Fibroblast of skin of scalp (primary cell): ENCODE data around the gene CYTH3. TPM values are rescaled to one million over a fixed set of nuclear protein-coding genes. Genes with fewer than 3 reads are reported as not detected.
"Not testable (repeated sequence)": the region's sequence is repeated elsewhere in the genome, so short reads cannot be mapped to it uniquely, and the experiment has no call there.

ENCODE experiments used
- DNase-seq: peaks from one replicate; pipeline ENCODE4 v3.0.0-alpha.2; 2013
- polyA plus RNA-seq, 2 experiments: library from polyadenylated mRNA; unstranded; fragments of 120-200 nt; gene quantifications; one replicate each; pipeline ENCODE4 v1.2.1, GENCODE V29; 2013; ENCODE audit not compliant: insufficient read length in 2 of 2

CYTH3 gene, protein sequence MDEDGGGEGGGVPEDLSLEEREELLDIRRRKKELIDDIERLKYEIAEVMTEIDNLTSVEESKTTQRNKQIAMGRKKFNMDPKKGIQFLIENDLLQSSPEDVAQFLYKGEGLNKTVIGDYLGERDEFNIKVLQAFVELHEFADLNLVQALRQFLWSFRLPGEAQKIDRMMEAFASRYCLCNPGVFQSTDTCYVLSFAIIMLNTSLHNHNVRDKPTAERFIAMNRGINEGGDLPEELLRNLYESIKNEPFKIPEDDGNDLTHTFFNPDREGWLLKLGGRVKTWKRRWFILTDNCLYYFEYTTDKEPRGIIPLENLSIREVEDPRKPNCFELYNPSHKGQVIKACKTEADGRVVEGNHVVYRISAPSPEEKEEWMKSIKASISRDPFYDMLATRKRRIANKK
- polyA plus RNA-seq (2013, experiment 1 of 2; ENCODE audit: insufficient read length), result 56.9 TPM
- 55.5 TPM for polyA plus RNA-seq (2013, experiment 2 of 2; ENCODE audit: insufficient read length)

DNA sequence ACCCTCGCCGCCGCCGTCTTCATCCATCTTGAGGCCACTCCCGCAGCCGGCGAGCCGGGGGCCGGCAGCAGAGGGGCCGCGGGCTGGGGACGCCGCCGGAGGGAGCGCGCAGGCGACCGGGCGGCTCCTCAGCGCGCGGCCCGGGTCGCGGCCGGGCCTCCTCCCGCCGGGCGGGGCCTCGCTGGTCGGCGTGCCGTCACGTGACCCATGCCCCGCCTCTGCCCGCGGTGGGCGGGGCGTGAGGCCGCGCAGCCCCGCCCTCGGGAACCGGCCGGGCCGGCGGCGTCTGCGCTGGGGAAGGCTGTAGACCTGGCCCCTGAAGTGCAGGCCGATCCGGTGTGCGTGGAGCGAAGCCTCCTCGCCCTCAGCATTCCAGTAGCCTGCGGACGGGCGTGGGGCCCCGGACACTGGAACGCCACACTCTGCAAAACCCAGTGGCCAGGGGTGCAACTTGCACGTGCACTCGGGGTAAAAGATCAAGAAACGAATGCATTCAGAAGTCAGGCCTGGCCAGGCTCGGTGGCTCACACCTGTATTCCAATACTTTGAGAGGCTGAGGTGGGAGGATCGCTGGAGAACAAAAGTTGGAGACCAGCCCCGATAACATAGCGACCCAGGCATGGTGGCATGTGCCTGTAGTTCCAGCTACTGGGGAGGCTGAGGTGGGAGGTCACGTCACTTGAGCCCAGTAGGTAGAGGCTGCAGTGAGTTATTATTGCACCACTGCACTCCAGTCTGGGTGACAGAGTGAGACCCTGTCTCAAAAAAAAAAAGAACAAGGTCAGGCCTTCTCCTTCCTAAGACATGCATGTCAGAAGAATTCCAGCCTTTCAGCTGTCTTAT, at the start of gene CYTH3:
TSS of gene CYTH3 (minus strand) at position 144 of the 843 bp plus-strand sequence. CDS start at position 27, 117 bp downstream.
- peak; percentile 86 for DNase-seq

DNA sequence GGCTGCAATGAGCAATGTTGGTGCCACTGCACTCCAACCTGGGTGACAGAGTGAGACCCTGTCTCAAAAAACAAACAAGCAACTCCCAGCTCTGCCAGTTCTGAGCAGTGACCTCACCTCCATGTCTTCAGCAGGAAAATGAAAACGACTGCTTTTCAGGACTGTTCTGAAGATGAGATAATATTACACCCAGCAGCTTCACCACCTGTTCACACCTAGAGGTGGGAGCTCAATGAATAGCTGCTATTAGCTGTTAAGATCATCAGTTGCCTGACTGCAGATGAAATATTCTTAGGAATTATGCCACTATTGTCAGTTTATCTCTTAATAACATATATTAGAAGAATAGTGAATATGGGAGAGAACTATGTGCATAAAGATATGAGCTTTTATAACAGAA, 48.4 kb upstream of the CYTH3 start:
- DNase-seq, result no peak

DNA sequence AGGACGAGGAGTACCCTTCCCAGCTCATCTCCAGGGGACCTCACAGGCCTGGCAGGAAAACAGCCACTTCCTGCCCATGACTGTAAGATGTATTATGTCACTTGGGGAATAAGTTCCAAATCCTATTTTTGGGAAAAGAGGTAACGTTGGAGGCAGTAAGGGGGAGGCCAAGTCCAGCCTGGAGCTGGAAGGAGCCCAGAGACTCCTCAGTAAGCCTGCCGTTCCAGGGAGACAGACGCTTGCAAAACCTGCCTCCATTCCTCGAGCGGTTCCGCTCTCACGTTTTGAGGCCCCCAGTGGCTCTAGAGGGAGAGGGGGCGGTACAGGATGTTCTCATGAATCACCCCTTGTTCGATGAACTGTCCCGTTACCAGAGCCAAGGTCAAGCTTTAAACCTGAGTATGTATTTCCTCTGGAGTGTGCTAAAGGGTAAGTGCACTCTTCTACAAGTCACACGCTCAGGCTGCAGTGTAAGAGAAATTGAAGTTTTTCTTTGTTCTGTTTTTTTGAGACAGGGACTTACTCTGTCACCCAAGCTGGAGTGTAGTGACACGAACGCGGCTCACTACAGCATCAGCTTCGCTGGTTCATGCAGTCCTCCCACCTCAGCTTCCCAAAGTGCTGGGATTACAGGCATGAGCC, 45.5 kb upstream of the CYTH3 start:
- DNase-seq, result peak; percentile 69

DNA sequence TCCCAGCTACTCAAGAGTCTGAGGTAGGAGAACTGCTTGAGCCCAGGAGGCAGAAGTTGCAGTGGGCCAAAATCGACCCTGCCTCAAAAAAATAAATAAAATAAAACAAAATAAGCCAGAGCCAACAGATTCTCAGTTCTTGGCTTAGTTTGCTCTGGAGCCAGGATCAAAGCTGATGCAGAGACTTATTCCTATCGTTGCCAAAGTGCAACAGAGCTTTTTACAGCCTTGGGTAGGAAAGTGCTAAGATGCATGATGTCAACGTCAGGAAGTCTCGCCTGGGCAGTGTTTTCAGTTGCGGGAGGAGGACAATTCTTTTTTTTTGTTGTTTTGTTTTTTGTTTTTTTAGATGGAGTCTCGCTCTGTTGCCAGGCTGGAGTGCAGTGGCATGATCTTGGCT, 43.8 kb upstream of the CYTH3 start:
- no peak for DNase-seq

DNA sequence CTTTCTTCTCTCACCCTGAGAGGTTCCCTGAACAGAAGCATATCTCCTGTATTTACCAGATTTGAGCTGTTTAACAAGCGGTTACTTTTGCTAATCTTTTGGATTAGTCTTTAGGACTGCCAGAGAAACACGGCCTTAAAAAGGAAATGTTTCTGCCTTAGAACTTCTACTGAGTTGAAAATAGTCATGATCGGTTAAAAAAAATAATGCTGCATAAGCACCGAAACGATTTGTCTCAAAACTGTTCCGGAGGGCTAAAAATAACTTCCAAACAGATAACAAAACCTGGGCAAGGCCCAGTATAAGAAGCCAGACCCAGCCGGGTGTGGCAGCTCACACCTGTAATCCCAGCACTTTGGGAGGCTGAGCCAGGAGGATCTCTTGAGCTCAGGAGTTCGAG, 43.3 kb upstream of the CYTH3 start:
- no peak for DNase-seq

DNA sequence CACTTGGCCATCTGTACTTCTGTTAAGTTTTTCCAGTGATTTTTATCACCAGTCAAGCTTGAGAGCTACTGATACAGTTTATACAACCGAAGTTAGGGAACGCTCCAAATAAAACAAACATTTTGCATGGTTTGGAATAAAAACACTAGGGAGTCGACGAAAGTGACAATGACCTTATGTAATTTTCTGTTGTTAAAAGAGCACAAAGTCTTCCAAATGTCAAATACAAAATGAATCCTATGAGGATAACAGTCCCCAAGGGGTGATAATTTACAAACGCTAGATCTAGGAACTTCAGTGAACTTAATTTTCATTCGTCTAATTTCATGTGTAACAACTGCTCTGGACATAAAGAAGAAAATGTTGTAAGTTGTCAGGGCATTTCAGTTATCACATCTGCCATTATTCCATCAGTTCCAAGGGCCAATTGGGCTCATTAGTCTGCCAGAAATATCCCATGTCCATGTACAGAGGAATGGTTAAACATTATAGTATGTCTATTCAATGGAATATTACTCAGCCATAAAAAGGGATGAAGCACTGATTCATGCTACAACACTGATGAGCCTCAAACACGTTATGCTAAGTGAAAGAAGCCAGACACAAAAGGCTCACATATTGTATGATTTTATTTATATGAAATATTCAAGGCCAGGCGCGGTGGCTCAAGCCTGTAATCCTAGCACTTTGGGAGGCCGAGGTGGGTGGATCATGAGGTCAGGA, 38.0 kb upstream of the CYTH3 start:
- no peak for DNase-seq

DNA sequence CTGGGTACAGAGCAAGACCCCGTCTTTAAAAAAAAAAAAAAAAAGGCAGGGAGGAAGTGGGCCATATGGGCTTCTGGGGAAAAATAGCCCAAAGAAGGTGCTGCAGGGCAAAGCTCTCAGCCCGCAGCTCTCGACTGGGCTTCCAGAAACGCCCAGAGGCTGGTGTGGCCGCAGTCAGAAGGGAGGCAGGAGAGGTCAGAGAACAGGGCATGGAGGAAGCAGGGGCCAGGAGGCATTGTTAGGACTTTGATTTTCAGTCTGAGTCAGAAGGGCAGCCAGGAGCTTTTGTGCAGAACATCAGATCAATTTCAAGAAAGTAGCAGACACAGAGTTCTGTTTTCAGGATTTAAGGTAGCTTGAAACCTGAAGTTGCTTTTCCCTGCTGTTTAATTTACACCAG, 35.3 kb upstream of the CYTH3 start:
- no peak for DNase-seq

DNA sequence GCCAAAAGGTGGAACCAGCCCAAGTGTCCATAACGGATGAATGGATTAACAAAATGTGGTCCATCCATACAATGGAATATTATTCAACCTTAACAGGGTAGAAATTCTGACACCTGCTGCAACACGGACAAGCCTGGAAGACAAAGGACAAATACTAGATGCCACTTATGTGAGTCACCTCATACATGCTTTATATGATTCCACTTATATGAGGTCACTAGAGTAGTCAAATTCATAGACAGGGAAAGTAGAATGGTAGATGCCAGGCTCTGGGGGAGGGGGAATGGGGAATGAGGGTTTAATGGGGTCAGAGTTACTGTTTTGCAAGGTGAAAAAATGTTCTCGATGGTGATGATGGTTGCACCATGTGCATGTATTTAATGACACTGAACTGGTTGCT, 34.0 kb upstream of the CYTH3 start:
- DNase-seq, result peak; percentile 81

DNA sequence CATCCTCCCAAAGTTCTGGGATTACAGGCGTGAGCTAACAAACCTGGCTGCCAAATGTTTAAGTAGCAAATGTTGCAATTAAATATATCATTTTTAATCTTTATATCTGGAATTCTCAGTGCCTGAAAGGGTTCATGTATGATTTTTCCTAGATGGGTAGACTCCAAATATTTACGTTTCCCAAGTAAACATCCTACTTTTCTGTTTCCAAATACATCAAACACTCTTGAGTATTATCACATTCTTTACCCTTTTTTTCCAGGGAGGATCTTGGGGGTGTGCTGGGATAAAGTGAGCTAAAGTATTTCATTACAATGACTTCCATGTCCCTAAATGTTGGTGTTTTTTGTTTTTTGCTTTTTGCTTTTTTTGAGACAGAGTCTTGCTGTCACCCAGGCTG, 32.9 kb upstream of the CYTH3 start:
- DNase-seq, result no peak

DNA sequence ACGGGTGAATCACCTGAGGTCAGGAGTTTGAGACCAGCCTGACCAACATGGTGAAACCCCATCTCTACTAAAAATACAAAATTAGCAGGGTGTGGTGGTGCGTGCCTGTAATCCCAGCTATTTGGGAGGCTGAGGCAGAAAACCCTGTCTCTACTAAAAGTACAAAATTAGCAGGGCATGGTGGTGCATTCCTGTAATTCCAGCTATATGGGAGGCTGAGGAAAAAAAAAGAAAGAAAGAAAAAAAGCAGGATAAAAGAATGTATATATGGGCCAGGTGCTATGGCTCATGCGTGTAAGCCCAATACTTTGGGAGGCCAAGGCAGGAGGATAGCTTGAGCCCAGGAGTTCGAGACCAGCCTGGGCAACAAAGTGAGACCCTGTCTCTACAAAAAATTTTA, 29.0 kb upstream of the CYTH3 start:
- not testable (repeated sequence) for DNase-seq

DNA sequence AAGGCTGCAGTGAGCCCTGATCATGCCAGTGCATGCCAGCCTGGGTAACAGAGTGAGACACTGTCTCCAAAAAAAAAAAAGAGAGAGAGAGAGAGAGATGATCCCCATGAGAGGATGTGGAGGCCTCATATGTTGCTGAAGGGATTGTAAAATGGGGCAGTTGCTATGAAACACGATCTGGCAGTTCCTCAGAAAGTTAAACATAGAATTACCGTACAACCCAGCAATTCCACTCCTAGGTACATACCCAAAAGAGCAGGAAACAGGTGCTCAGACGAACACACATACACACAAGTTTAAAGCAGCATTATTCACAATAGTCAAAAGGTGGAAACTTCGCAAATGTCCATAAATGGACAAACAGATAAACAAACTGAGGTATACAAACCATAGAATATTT, 27.4 kb upstream of the CYTH3 start:
- DNase-seq, result no peak

DNA sequence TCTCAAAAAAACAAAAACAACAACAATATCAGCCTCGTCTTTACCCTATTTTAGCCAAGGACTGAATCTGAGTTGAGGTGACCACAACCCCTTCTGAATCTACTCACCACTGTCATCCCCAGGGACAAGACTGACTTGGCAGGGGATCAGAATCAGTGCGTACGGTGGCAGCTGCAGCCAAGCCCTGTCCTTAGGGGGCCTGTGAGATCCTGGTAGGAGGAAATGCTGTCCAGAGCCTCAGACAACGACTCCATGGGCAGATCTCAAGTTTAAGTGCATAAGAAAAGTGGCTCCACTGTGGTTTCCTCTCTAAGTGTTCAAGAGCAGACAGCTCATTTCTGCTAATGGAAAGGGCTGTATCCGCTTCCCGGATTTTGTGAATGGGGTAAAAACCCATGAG, 22.4 kb upstream of the CYTH3 start:
- DNase-seq, result peak; percentile 72

DNA sequence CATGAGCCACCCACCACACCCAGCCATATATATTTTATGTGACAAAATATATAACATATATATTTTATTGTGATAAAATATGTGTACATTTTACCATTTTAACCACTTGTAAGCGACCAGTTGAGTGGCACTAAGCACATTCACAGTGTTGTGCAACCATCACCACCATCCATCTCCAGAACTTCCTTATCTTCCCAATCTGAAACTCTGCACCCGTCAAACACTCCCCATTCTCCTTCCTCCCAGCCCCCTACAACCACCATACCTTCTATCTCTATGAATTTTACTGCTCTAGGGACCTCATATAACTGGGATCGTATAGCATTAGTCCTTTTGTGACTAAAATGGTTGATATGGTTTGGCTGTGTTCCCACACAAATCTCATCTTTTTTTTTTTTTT, 20.8 kb upstream of the CYTH3 start:
- DNase-seq, result no peak

DNA sequence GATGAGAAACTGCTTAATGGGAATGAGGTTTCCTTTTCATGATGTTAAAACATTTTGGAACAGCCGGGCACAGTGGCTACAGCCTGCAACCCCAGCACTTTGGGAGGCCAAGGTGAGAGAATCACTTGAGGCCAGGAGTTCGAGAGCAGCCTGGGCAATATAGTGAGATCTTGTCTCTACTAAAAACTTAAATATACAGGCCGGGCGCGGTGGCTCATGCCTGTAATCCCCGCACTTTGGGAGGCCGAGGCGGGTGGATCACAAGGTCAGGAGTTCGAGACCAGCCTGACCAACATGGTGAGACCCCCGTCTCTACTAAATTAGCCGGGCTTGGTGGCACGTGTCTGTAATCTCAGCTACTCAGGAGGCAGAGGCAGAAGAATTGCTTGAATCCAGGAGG, 19.5 kb upstream of the CYTH3 start:
- DNase-seq, result not testable (repeated sequence)

DNA sequence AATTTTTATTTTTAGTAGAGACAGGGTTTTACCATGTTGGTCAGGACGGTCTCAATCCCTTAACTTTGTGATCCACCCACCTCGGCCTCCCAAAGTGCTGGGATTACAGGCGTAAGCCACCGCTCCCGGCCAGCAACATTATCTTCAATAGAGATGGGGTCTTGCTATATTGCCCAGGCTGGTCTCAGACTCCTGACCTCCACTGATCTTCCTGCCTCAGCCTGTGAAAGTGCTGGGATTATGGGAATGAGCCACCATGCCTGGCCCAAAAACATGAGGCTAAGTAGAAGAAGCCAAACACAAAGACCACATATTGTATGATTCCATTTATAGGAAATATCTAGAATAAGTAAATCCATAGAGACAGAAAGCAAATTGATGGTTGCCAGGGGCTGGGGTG, 19.1 kb upstream of the CYTH3 start:
- DNase-seq, result no peak

DNA sequence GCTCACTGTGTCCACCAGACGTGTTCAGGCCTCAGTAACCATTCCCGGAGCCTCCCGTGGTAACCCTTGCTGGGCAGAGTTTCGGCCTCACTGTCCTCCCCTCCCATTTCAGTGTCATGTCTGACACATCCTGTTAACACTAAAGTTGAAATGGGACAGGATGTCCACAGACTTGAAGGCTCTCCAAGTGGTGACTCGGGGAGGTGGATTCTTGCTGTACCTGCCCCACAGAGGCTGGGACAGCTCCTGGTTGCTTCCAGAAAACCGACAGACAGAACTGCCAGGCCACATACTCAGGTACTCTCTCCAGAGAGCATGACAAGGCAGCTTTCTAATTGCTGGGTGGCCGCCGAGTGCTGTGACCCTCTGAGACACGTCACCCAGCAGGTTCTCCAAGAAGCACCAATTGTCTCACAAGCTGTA, 17.9 kb upstream of the CYTH3 start:
- peak; percentile 23 for DNase-seq

DNA sequence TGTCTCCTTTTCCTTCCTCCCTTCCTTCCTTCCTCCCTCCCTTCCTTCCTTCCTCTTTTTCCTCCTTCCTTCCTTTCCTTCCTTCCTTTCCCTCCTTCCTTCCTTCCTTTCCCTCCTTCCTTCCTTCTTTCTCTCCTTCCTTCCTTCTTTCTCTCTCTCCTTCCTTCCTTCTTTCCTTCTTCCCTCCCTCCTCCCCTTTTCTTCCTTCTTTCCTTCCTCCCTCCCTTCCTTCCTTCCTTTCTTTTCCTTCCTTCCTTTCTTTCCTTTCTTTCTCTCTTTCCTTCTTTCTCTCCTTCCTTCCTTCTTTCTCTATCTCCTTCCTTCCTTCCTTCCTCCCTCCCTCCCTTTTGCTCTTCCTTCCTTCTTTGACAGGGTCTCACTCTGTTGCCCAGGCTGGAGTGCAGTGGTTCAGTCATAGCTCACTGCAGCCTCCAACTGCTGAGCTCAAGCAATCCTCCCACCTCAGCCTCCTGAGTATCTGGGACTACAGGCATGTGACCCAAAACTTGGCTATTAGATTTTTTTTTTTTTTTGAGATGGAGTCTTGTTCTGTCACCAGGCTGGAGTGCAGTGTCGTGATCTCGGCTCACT, 15.9 kb upstream of the CYTH3 start:
- DNase-seq, result no peak

DNA sequence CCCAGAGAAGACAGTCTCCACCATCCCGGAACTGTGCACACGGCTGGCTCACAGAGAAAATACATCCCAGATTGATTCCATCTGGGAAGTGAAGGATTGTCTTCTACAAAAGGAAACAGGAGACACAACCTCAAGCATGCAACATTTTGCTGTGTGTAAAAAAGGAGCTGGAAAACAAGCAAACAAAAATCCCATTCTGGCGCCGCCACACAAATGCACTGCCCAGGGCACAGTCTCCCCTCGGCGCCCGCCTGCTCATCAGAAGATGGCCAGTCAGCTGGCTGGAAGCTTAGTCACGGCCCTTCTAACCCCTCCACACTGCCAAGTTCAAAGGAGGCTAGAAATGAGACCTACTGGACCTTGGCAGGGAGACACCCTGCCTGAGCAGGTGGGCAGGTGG, 14.1 kb upstream of the CYTH3 start:
- DNase-seq, result peak; percentile 42

DNA sequence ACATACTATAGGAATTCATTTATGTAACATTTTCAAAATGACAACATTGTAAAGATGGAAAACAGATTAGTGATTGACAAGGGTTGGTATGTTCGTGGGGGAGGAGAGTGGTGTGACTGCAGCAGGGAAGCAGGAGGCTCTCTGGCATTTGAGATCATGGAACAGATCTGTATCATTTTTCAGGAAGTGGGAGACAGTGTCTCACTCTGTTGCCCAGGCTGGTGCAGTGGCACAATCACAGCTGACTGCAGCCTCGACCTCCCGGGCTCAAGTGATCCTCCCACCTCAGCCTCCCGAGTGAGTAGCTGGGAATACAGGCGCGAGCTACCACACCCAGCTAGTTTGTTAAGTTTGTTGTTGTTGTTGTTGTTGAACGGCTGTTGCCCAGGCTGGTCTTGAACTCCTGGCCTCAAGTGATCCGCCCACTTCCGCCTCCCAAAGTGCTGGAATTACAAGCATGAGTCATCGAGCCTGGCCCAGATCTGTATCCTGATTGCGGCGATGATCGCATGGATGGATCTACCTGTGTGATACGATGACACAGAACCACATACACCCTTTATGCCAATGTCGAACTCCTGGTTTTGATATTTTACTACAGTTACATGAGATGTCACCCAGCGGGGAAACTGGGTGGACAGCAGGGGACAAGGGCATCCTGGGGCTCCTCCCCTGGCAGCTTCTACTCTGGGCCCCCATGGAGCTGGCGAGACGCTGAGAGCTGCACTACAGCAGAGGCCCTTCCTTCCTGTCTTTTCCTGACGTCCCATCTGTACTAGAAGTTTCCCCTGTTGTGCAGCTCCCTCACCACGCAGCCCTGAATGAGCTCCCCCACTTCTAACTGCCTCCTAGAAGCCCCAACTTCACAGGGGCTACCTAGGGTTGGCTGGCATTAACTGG, 12.3 kb upstream of the CYTH3 start:
- peak; percentile 50 for DNase-seq

DNA sequence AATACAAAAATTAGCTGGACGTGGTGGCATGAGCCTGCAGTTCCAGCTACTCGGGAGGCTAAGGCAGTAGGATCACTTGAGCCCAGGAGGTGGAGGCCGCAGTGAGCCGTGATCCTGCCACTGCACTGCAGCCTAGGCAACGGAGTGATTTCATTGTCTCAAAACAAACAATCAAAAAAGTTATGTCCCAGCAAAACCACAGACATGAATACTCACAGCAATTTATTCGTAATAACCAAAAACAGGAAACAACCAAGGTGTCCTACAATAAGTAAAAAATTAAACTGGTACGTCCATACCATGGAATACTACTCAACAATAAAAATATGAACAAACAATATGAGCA, 11.6 kb upstream of the CYTH3 start:
- peak; percentile 63 for DNase-seq
